HepG2 (cell line): ENCODE results near the gene CCDC3. TPM values are rescaled to one million over a fixed set of nuclear protein-coding genes. Genes with fewer than 3 reads are reported as not detected.

Experiments
- ATAC-seq: fragments of 200-7000 bp; cut with Tn5 transposase; 3 replicates; pipeline ENCODE4 v1.9.1; 2020; ENCODE audit warnings: mild to moderate bottlenecking, moderate library complexity
- BruUV-seq: library from RNA; stranded (reverse); fragments of 400-500 nt; replicated peaks from 2 replicates; lab custom pipeline; 2021; lab: Mats Ljungman, UMichigan
- CTCF ChIA-PET: fragments of 300-600 bp; formaldehyde crosslinking; extraction: SDS; loops from one replicate; lab custom pipeline; 2021; ENCODE audit warnings: low total read pairs, inconsistent platforms, low intra/inter-chr PET ratio; lab: Yijun Ruan, JAX
- POLR2A ChIA-PET: fragments of 350-600 bp; sonication (Branson Sonifier 250); formaldehyde crosslinking; loops from one replicate; lab custom pipeline; 2020; ENCODE audit warnings: antibody characterized with exemption, inconsistent platforms; lab: Yijun Ruan, JAX
- DNase-seq: peaks from one replicate; pipeline ENCODE4 v3.0.0-alpha.2; 2015; ENCODE audit warnings: low spot score
- FAIRE-seq: peaks from 3 replicates; lab custom pipeline; 2011; peaks lifted over from hg19 to GRCh38; lab: Jason Lieb, UNC
- H2AFZ ChIP-seq: one replicate; pipeline ENCODE4 v1.6.1; 2011; ENCODE audit warnings: low read length, inconsistent platforms
- H3K27ac ChIP-seq: fragments of 300-600 bp; 3 replicates; pipeline ENCODE4 v1.8.0; 2011; ENCODE audit warnings: mixed run types, mild to moderate bottlenecking, mixed read lengths, low read length, inconsistent platforms; ENCODE audit not compliant: insufficient read depth; ENCODE audit errors: extremely low read length
- H3K27me3 ChIP-seq, 2 experiments: fragments of 200-600 bp in 1 of 2; 2 replicates in 1 of 2; 3 replicates in 1 of 2; pipeline versions ENCODE4 v1.6.0 to v1.8.0; 2011; ENCODE audit warnings: low read length in 2 of 2, mild to moderate bottlenecking in 2 of 2, moderate library complexity in 2 of 2, inconsistent platforms in 1 of 2; ENCODE audit not compliant: insufficient read depth in 2 of 2, control insufficient read depth in 1 of 2
- H3K36me3 ChIP-seq, 2 experiments: fragments of 200-600 bp in 1 of 2; replicated peaks in 1 of 2; 2 replicates in 1 of 2; 3 replicates in 1 of 2; pipeline versions ENCODE4 v1.5.1 to v1.8.0; 2011; ENCODE audit warnings: low read length in 2 of 2, inconsistent platforms in 1 of 2; ENCODE audit not compliant: insufficient read depth in 2 of 2, control insufficient read depth in 1 of 2
- H3K4me1 ChIP-seq: 2 replicates; pipeline ENCODE4 v1.5.1; 2012; ENCODE audit warnings: low read length, inconsistent platforms; ENCODE audit not compliant: insufficient read depth
- H3K4me2 ChIP-seq: 2 replicates; pipeline ENCODE4 v1.6.0; 2011; ENCODE audit warnings: low read depth, low read length, inconsistent platforms
- H3K4me3 ChIP-seq, 3 experiments: fragments of 200-600 bp in 1 of 3; sonication (generic), shearing (Covaris generic) in 1 of 3; replicated peaks in 1 of 3; 2 replicates each; pipeline ENCODE4 v1.5.1; 2011 to 2016; ENCODE audit warnings: low read length in 3 of 3, inconsistent platforms in 2 of 3, low read depth in 2 of 3, mild to moderate bottlenecking in 2 of 3, control low read depth in 1 of 3, mixed read lengths in 1 of 3; ENCODE audit not compliant: insufficient read depth in 1 of 3
- H3K79me2 ChIP-seq: one replicate; pipeline ENCODE4 v1.6.1; 2011; ENCODE audit warnings: low read length, inconsistent platforms; ENCODE audit not compliant: insufficient read depth
- H3K9ac ChIP-seq: 2 replicates; pipeline ENCODE4 v1.6.0; 2011; ENCODE audit warnings: mild to moderate bottlenecking, low read depth, low read length, inconsistent platforms; ENCODE audit not compliant: insufficient read depth
- H3K9me3 ChIP-seq: 2 replicates; pipeline ENCODE4 v1.5.1; 2012; ENCODE audit warnings: mild to moderate bottlenecking, low read length
- H4K20me1 ChIP-seq: 2 replicates; pipeline ENCODE4 v1.6.0; 2011; ENCODE audit warnings: inconsistent platforms, mild to moderate bottlenecking, low read length, moderate library complexity; ENCODE audit not compliant: insufficient read depth
- CBX5 ChIP-seq: sonication (generic); formaldehyde crosslinking; IDR thresholded peaks from 2 replicates; pipeline ENCODE4 v1.4.0; 2020; ENCODE audit warnings: missing genetic modification reagents, borderline replicate concordance
- CEBPG ChIP-seq: IDR thresholded peaks from 2 replicates; pipeline ENCODE4 v1.6.1; 2016
- HIVEP1 ChIP-seq: sonication (generic); formaldehyde crosslinking; IDR thresholded peaks from 2 replicates; pipeline ENCODE4 v1.4.0; 2020; ENCODE audit warnings: mild to moderate bottlenecking, missing genetic modification reagents
- JARID2 ChIP-seq: sonication (generic); formaldehyde crosslinking; IDR thresholded peaks from 2 replicates; pipeline ENCODE4 v1.8.1; 2023; ENCODE audit warnings: missing genetic modification reagents, inconsistent platforms; ENCODE audit not compliant: insufficient replicate concordance
- NBN ChIP-seq: fragments of 450-650 bp; conservative IDR thresholded peaks from 2 replicates; pipeline ENCODE4 v1.6.1; 2017
- SKI ChIP-seq: fragments of 450-650 bp; IDR thresholded peaks from one replicate; pipeline ENCODE4 v1.6.1; 2018; ENCODE audit warnings: mild to moderate bottlenecking; ENCODE audit not compliant: partially characterized antibody
- ZFX ChIP-seq: sonication (generic); formaldehyde crosslinking; IDR thresholded peaks from 2 replicates; pipeline ENCODE4 v1.4.0; 2020; ENCODE audit warnings: mild to moderate bottlenecking, low read depth, missing genetic modification reagents, moderate library complexity
- ZNF232 ChIP-seq: sonication (generic); formaldehyde crosslinking; IDR thresholded peaks from 2 replicates; pipeline ENCODE4 v1.4.0; 2020; ENCODE audit warnings: missing genetic modification reagents, borderline replicate concordance
- ZNF282 ChIP-seq: fragments of 450-650 bp; IDR thresholded peaks from 2 replicates; pipeline ENCODE4 v1.6.1; 2018; ENCODE audit not compliant: partially characterized antibody
- ZNF296 ChIP-seq: sonication (generic); formaldehyde crosslinking; conservative IDR thresholded peaks from 2 replicates; pipeline ENCODE4 v1.5.0; 2020; ENCODE audit warnings: mild to moderate bottlenecking, missing genetic modification reagents
- ZSCAN29 ChIP-seq: sonication (generic); formaldehyde crosslinking; conservative IDR thresholded peaks from 2 replicates; pipeline ENCODE4 v1.4.0; 2020; ENCODE audit warnings: mild to moderate bottlenecking, missing genetic modification reagents
- WGBS: methylation state at CpG from one replicate; pipeline ENCODE4 v1.1.6; 2017; ENCODE audit warnings: low lambda C conversion rate; 5-methylcytosine and 5-hydroxymethylcytosine counted together
- in situ Hi-C: cut with HindIII; loops from 2 replicates; pipeline ENCODE4 v1.10.0; 2017; ENCODE audit warnings: low pct_unique_long_range_greater_than_20kb; ENCODE audit not compliant: extremely low pct_ligation_motif_present
- intact Hi-C: fragments of 100-400 bp; cut with micrococcal nuclease; formaldehyde crosslinking; loops from one replicate; pipeline ENCODE4 v1.10.0; 2022; ENCODE audit not compliant: unreplicated experiment
- polyA plus RNA-seq, 8 experiments: library from polyadenylated mRNA; depleted of rRNA in 3 of 8; stranded (reverse) in 7 of 8; unstranded in 1 of 8; fragments of >200 nt; fragmentation: Illumina TruSeq in 4 of 8; extraction: Trizol in 4 of 8; gene quantifications; 2 replicates each; pipeline versions ENCODE4 v1.2.1 to v1.2.3, GENCODE V29; 2011 to 2016; ENCODE audit warnings: low read depth in 4 of 8, missing spikeins in 1 of 8, mixed read lengths in 1 of 8; ENCODE audit not compliant: insufficient read depth in 1 of 8
- total RNA-seq, 5 experiments: library from RNA; depleted of rRNA; stranded (reverse); fragments of >200 nt; fragmentation: Illumina TruSeq; extraction: Trizol; gene quantifications; 2 replicates each; pipeline ENCODE4 v1.2.3, GENCODE V29; 2016; ENCODE audit warnings: low read depth in 1 of 5
- TF ChIP-seq, protein P1 (sequence below), 2 experiments: fragments of 450-650 bp in 1 of 2; sonication (generic) in 1 of 2; formaldehyde crosslinking; IDR thresholded peaks; 2 replicates each; pipeline versions ENCODE4 v1.5.0 to v1.8.0; 2020 to 2022; ENCODE audit warnings: mild to moderate bottlenecking in 1 of 2, missing genetic modification reagents in 1 of 2
- TF ChIP-seq, protein P2 (sequence below): IDR thresholded peaks from 2 replicates; pipeline ENCODE4 v1.4.0; 2020; ENCODE audit warnings: mild to moderate bottlenecking, missing genetic modification reagents

CCDC3 gene
- total and polyA plus RNA-seq, 2 of the 13 experiments (the other 11 are each of a cell fraction or from before 2014, with no cell fraction given): not detected

DNA sequence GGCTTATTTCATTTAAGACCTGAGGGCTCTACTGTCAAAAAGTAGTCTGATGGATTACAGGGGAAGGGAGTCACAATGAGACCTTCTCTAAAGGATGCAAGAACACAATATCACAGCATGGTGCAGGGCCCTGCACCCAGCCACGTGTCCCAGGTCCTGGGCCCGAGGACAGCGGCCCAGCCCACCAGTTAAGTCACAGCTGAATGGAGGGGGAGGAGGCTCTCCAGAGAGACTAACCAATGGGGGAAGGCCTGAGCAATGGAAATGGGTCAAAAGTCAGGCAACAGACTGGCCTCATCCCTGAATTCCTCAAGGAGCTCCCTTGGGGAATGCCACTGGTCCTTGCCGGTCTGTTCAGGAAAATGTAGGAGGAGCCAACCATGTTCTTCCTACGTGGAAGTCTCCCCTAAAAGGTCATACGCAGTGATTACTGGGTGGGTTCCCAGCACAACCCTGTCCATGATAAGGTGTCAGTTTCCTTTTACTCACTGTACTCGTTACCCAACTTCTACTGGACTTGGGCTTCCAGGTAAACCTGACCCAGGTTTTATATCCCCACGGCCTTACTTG is 28.3 kb downstream of the CCDC3 start (continued):
- no peak for TF ChIP-seq SKI
- no peak for TF ChIP-seq JARID2 (CRISPR knock-in tag)
- no peak for TF ChIP-seq HIVEP1 (CRISPR knock-in tag)
- TF ChIP-seq, all 625 proteins: peak for 0

DNA sequence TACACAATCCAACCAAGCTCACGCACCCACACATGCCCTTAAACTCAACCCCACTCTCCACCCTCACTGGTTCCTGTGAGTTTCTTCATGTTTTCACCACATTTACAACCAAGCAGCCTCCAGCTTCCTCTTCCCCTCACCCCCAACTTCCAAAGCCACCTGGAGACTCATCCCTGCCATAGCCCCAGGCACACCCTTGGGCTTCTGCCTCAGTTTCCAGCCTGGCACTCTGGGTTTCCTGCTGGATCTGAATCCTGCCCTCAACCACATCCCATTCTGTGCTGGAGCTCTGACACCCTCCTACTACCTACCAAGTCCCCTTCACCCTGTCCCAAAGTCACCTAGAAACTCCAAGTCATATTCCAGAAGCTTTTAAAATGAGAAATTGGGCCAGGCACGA is 29.4 kb downstream of the CCDC3 start:
- ATAC-seq (no peak), DNase-seq (no peak), FAIRE-seq (no peak)
- 48% methylated on average over 2 of the region's 2 CpGs for WGBS
- ChIA-PET CTCF (no interaction called here), POLR2A (no interaction called here)
- no TSS peak for BruUV-seq
- TF ChIP-seq CBX5 (CRISPR knock-in tag) (no peak), CEBPG (CRISPR knock-in tag) (no peak), ZFX (CRISPR knock-in tag) (no peak), ZNF232 (no peak), ZSCAN29 (CRISPR knock-in tag) (no peak), ZNF296 (CRISPR knock-in tag) (no peak), ZNF282 (no peak), NBN (no peak)
- TF ChIP-seq, protein P1, sequence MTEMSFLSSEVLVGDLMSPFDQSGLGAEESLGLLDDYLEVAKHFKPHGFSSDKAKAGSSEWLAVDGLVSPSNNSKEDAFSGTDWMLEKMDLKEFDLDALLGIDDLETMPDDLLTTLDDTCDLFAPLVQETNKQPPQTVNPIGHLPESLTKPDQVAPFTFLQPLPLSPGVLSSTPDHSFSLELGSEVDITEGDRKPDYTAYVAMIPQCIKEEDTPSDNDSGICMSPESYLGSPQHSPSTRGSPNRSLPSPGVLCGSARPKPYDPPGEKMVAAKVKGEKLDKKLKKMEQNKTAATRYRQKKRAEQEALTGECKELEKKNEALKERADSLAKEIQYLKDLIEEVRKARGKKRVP (CRISPR knock-in tag; IDR thresholded peaks at IDR 0.05): no peak
- TF ChIP-seq, protein P2, sequence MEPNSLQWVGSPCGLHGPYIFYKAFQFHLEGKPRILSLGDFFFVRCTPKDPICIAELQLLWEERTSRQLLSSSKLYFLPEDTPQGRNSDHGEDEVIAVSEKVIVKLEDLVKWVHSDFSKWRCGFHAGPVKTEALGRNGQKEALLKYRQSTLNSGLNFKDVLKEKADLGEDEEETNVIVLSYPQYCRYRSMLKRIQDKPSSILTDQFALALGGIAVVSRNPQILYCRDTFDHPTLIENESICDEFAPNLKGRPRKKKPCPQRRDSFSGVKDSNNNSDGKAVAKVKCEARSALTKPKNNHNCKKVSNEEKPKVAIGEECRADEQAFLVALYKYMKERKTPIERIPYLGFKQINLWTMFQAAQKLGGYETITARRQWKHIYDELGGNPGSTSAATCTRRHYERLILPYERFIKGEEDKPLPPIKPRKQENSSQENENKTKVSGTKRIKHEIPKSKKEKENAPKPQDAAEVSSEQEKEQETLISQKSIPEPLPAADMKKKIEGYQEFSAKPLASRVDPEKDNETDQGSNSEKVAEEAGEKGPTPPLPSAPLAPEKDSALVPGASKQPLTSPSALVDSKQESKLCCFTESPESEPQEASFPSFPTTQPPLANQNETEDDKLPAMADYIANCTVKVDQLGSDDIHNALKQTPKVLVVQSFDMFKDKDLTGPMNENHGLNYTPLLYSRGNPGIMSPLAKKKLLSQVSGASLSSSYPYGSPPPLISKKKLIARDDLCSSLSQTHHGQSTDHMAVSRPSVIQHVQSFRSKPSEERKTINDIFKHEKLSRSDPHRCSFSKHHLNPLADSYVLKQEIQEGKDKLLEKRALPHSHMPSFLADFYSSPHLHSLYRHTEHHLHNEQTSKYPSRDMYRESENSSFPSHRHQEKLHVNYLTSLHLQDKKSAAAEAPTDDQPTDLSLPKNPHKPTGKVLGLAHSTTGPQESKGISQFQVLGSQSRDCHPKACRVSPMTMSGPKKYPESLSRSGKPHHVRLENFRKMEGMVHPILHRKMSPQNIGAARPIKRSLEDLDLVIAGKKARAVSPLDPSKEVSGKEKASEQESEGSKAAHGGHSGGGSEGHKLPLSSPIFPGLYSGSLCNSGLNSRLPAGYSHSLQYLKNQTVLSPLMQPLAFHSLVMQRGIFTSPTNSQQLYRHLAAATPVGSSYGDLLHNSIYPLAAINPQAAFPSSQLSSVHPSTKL (CRISPR knock-in tag): no peak
- 0 out of 5 replicates have a peak, but pooled peaks cover 0 to 5% of the 10 kb centered on the region in 2 experiments for H3K27me3 ChIP-seq
- no peaks in the 10 kb centered on the region for H3K36me3 ChIP-seq
- H3K9ac ChIP-seq: no peak overlapping the region
- in situ Hi-C loops (no loop called here), intact Hi-C loops (no loop called here)
- no peak overlapping the region for H3K27ac ChIP-seq
- H3K79me2 ChIP-seq: no peaks in the 10 kb centered on the region
- H3K4me3 ChIP-seq: no peak overlapping the region
- H3K4me1 ChIP-seq: no peaks in the 10 kb centered on the region
- H4K20me1 ChIP-seq: no peaks in the 10 kb centered on the region
- no peaks in the 10 kb centered on the region for H3K9me3 ChIP-seq
- H2AFZ ChIP-seq: no peak overlapping the region
- no peak overlapping the region for H3K4me2 ChIP-seq
